A673 (cell line): ENCODE data around the gene TMEM184A.

Experiments
- CTCF ChIP-seq: fragments of 300-800, 200-600 bp; sonication (generic); conservative IDR thresholded peaks from 2 replicates; pipeline ENCODE4 v1.5.1; 2017; ENCODE audit warnings: low read depth, mild to moderate bottlenecking, antibody characterized with exemption, low read length, moderate library complexity, mixed read lengths
- EZH2 ChIP-seq: fragments of 200-600 bp; sonication (generic); IDR thresholded peaks from 2 replicates; pipeline ENCODE4 v1.6.1; 2017; ENCODE audit warnings: borderline replicate concordance, low read depth, mild to moderate bottlenecking, mixed read lengths, antibody characterized with exemption, low read length; ENCODE audit not compliant: poor library complexity, severe bottlenecking

GRCh38 chr7:1559626-1560590 lies 3.9 kb upstream of the TMEM184A start:
- no peak for TF ChIP-seq CTCF
- TF ChIP-seq EZH2 = no peak
